ENCODE data around the gene NCAPD3. TPM values are rescaled to one million over a fixed set of nuclear protein-coding genes. Genes with fewer than 3 reads are reported as not detected.

NCAPD3 gene
- total RNA-seq, 1 donor from 2014 or later = 25.4 TPM

DNA sequence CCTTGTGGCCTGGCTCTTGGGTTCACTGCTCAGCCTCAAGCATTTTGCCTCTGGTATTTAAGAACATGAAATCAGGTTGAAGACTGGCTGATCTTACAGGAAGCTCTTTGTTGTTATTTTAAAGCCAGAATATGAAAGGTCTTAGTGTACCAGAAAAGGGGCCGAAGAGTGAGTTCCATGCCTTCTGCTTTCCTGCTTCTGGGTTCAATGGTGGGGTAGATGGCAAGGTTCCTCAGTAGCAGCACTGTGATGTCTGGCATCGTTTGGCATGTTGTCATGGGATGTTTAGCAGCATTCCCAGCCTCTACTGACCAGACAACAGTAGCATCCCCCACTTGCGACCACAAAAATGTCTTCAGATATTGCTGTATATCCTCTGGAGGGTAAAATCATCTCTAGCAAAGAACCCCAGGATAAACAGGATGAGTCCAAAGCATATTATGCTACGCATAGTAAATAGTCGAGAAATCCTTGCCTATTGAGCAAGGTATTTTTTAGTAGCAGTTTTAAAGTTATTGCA, 3.1 kb upstream of the NCAPD3 start:
- TF ChIP-seq, protein P1, sequence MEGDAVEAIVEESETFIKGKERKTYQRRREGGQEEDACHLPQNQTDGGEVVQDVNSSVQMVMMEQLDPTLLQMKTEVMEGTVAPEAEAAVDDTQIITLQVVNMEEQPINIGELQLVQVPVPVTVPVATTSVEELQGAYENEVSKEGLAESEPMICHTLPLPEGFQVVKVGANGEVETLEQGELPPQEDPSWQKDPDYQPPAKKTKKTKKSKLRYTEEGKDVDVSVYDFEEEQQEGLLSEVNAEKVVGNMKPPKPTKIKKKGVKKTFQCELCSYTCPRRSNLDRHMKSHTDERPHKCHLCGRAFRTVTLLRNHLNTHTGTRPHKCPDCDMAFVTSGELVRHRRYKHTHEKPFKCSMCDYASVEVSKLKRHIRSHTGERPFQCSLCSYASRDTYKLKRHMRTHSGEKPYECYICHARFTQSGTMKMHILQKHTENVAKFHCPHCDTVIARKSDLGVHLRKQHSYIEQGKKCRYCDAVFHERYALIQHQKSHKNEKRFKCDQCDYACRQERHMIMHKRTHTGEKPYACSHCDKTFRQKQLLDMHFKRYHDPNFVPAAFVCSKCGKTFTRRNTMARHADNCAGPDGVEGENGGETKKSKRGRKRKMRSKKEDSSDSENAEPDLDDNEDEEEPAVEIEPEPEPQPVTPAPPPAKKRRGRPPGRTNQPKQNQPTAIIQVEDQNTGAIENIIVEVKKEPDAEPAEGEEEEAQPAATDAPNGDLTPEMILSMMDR (IDR thresholded peaks at IDR 0.05; ENCODE audit: unreplicated experiment) = no peak
- H3K36me3 Mint-ChIP-seq (ENCODE audit: low read depth, unreplicated experiment) = peaks cover 30% of the 10 kb centered on the region
- no peak for DNase-seq (ENCODE audit: low spot score)
- H3K4me3 Mint-ChIP-seq (ENCODE audit: unreplicated experiment) = peak overlapping the region; percentile 98
- no peaks in the 10 kb centered on the region for H3K9me3 Mint-ChIP-seq (ENCODE audit: unreplicated experiment)
- peaks cover 13% of the 10 kb centered on the region for H3K27me3 Mint-ChIP-seq (ENCODE audit: unreplicated experiment)
- no peak overlapping the region for H3K27ac Mint-ChIP-seq (ENCODE audit: unreplicated experiment)
- peaks cover 75% of the 10 kb centered on the region for H3K4me1 Mint-ChIP-seq (ENCODE audit: unreplicated experiment)

DNA sequence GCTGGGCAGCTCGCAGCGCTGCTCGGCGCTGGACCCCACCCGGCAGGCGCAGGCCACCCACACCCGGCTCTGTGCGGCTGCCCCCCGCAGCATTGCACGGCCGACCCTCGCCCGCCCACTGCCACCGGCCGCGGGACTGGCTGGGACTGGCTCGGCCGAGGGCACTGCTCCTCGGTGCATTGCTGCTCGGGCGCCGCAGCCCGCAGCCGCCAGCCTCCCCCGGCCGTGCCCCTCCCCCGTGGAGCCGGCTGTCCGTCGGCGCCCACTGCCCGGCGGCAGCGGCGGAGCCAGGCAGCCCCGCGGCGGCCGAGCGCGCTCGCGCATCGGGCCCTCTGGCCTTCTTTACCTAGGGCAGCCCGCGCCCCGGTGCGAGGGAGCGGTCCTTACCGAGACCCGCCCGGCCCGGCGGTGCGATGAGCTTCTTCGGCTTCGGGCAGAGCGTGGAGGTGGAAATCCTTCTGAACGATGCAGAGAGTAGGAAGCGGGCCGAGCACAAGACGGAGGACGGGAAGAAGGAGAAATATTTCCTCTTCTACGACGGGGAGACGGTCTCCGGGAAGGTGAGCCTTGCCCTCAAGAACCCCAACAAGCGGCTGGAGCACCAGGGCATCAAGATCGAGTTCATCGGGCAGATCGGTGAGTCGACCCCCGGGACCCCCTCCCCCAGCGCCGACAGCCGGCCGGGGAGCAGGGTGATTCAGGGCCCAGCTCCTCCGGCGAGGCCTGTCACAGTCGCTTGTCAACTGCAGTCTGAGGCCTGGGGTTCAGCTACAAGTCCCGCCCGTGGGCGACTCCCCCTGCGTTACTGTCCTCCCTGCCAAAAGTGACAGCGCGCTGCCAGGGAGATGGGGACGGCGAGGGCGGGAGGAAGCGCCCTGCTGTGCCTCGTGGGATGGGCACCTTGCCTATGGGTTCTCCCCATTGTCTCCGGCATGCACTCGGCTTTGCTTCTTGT, 1.2 kb upstream of the NCAPD3 start:
- TF ChIP-seq, protein P1 (IDR thresholded peaks at IDR 0.05; ENCODE audit: unreplicated experiment) = no peak
- Mint-ChIP-seq H3K9me3 (ENCODE audit: unreplicated experiment) (no peaks in the 10 kb centered on the region), H3K27ac (ENCODE audit: unreplicated experiment) (peak overlapping the region; percentile 79), H3K36me3 (ENCODE audit: low read depth, unreplicated experiment) (peaks cover 26% of the 10 kb centered on the region), H3K4me1 (ENCODE audit: unreplicated experiment) (peaks cover 58% of the 10 kb centered on the region), H3K27me3 (ENCODE audit: unreplicated experiment) (peaks cover 12% of the 10 kb centered on the region), H3K4me3 (ENCODE audit: unreplicated experiment) (peak overlapping the region; percentile 98)
- peak; percentile 50 for DNase-seq (ENCODE audit: low spot score)

DNA sequence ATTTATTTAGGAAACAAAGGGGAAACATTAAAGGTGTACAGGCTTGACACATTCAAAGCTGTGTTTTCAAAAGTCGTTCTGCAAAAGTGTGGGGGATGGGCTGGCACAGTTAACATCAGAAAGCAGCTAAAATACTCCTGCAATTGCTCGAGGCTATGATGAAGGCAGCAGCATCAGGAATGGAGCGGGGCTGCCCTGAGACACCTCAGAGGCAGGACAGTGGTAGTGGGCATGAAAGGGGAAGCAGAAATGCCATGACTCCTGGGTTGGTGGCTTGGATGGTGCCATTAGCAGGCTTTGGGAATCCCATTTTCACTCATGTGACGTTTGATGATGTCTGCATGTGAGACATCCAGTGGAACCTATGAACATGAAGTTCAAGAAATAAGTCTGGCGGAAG, 646 bp downstream of the NCAPD3 start:
- Mint-ChIP-seq H3K27ac (ENCODE audit: unreplicated experiment) (peak overlapping the region; percentile 49), H3K27me3 (ENCODE audit: unreplicated experiment) (peaks cover 10% of the 10 kb centered on the region), H3K4me3 (ENCODE audit: unreplicated experiment) (peak overlapping the region; percentile 94), H3K9me3 (ENCODE audit: unreplicated experiment) (no peaks in the 10 kb centered on the region), H3K36me3 (ENCODE audit: low read depth, unreplicated experiment) (peaks cover 34% of the 10 kb centered on the region), H3K4me1 (ENCODE audit: unreplicated experiment) (peaks cover 39% of the 10 kb centered on the region)
- TF ChIP-seq, protein P1 (IDR thresholded peaks at IDR 0.05; ENCODE audit: unreplicated experiment) = no peak
- DNase-seq (ENCODE audit: low spot score) = no peak

DNA sequence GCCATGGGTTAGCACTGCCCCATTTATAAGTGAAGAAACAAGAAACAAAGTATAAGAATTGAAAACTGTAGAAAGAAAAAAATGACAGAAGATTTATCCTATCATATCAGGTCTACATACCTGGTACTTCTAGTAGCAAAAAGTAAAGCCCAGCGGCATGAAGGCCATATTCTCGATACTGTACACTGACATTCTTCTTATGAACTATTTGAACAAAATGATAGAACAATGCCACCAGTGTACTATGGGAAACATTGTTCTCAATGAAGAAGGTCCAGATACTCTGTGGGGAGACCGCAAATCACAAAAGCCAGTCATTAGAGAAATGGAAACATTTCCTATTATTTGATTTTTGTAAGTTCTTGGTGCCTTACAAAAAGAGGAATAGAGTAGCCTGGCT, 7.0 kb downstream of the NCAPD3 start:
- no peaks in the 10 kb centered on the region for H3K4me1 Mint-ChIP-seq (ENCODE audit: unreplicated experiment)
- no peak overlapping the region for H3K27ac Mint-ChIP-seq (ENCODE audit: unreplicated experiment)
- TF ChIP-seq, protein P1 (IDR thresholded peaks at IDR 0.05; ENCODE audit: unreplicated experiment) = no peak
- no peak for DNase-seq (ENCODE audit: low spot score)
- no peak overlapping the region for H3K4me3 Mint-ChIP-seq (ENCODE audit: unreplicated experiment)
- H3K9me3 Mint-ChIP-seq (ENCODE audit: unreplicated experiment) = no peaks in the 10 kb centered on the region
- peaks cover 12% of the 10 kb centered on the region for H3K36me3 Mint-ChIP-seq (ENCODE audit: low read depth, unreplicated experiment)
- H3K27me3 Mint-ChIP-seq (ENCODE audit: unreplicated experiment) = no peaks in the 10 kb centered on the region

DNA sequence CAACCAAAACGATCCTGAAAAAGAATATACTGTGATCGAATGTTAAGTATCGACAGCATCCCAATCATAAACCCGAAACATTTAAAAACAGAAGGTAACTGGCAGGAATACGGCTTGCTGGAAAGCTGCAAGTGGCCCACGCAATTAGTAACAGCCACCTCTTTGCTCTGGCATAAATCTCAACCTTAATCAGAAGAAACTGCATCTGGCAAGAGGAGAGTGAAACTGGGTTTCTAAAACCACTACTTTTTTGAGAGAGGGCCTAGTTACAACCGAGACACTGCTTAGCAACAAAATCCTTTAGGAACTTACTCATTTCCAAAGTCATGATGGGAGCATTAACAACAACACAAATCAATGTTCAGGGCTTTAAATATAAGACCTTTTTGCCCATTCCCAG, 7.9 kb downstream of the NCAPD3 start:
- H3K27me3 Mint-ChIP-seq (ENCODE audit: unreplicated experiment) = no peaks in the 10 kb centered on the region
- TF ChIP-seq, protein P1 (IDR thresholded peaks at IDR 0.05; ENCODE audit: unreplicated experiment) = no peak
- no peak overlapping the region for H3K27ac Mint-ChIP-seq (ENCODE audit: unreplicated experiment)
- H3K36me3 Mint-ChIP-seq (ENCODE audit: low read depth, unreplicated experiment) = peaks cover 13% of the 10 kb centered on the region
- no peak overlapping the region for H3K4me3 Mint-ChIP-seq (ENCODE audit: unreplicated experiment)
- H3K4me1 Mint-ChIP-seq (ENCODE audit: unreplicated experiment) = no peaks in the 10 kb centered on the region
- no peaks in the 10 kb centered on the region for H3K9me3 Mint-ChIP-seq (ENCODE audit: unreplicated experiment)
- DNase-seq (ENCODE audit: low spot score) = no peak

Measured in endothelial cell (in vitro differentiated cells).